HUES6 (cell line): ENCODE data around the gene ABO.
"Not testable (repeated sequence)": the region's sequence is repeated elsewhere in the genome, so short reads cannot be mapped to it uniquely, and the experiment has no call there.

ENCODE experiments used
- H3K27ac ChIP-seq: 2 replicates; pipeline ENCODE4 v1.7.0; 2013; ENCODE audit warnings: low read depth, mild to moderate bottlenecking, low read length, inconsistent platforms
- H3K27me3 ChIP-seq: 2 replicates; pipeline ENCODE4 v1.6.1; 2013; ENCODE audit warnings: low read length; ENCODE audit not compliant: control insufficient read depth, insufficient read depth
- H3K36me3 ChIP-seq: 2 replicates; pipeline ENCODE4 v1.6.1; 2013; ENCODE audit warnings: low read length; ENCODE audit not compliant: control insufficient read depth, insufficient read depth
- H3K4me1 ChIP-seq: 2 replicates; pipeline ENCODE4 v1.6.1; 2013; ENCODE audit warnings: low read length; ENCODE audit not compliant: control insufficient read depth, insufficient read depth
- H3K4me3 ChIP-seq: 2 replicates; pipeline ENCODE4 v1.5.1; 2013; ENCODE audit warnings: low read depth, low read length
- H3K9ac ChIP-seq: one replicate; pipeline ENCODE4 v1.6.1; 2013; ENCODE audit warnings: mild to moderate bottlenecking, low read length
- H3K9me3 ChIP-seq: 2 replicates; pipeline ENCODE4 v1.6.1; 2013; ENCODE audit warnings: low read depth, low read length; ENCODE audit not compliant: control insufficient read depth, insufficient read depth

ABO gene

DNA sequence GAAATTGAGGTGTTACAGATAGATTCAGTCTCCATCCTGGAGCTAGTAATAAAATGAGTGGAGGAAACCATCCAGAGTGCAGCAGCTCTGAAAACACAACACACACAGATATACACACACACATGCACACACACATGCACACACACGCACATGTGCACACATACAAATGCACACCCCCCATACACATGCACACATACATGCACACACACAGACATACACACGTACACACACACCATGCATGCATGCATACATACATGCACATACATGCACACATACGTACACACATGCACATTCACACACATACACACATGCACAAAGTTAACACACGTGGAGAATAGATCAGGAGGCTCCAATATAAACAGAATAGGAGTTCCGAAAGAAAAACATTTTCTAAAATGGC lies 44.9 kb downstream of the ABO start:
- Histone ChIP-seq H3K9me3 (no peaks in the 10 kb centered on the region; the same call in 1 of the 2 replicates), H3K4me3 (no peak overlapping the region), H3K36me3 (no peaks in the 10 kb centered on the region), H3K27me3 (no peaks in the 10 kb centered on the region), H3K4me1 (no peaks in the 10 kb centered on the region), H3K9ac (no peak overlapping the region), H3K27ac (no peak overlapping the region)

DNA sequence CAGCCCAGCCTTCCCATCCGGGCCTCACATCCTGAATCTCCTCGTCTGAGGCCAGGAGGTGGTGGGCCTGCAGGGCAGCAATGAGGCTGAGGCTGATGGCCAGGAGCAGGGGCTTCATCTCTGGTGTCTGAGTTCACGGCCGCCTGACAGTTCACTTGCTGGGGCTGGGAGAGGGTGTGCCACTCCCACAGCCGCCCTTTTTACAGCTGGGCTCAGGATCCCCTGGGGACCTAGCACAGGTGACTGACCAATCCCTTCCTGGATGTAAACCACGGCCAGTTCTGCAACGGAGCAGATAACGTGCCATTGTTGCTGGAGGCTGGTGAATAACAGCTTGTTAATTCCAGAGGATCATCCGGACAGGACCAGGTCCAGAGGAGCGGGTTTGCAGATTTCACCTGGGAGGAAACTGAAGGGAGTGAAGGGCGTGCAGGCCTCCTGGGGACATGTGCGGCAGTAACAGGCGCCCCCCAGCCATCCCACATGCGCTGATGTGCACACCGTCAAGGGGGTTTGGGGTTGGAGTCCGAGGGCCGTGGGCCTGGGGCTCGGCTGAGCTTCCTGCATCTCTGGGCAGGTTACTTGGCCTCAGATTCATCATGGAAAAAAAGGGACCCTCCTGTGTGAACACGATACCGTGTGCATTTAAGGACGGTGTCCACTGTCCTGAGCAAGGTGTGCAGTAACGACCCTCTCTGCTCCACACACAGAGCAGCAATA lies 46.4 kb downstream of the ABO start:
- H3K27me3 ChIP-seq, H3K36me3 ChIP-seq, H3K27ac ChIP-seq, H3K9me3 ChIP-seq, H3K4me1 ChIP-seq, H3K4me3 ChIP-seq, H3K9ac ChIP-seq: not testable (repeated sequence)

DNA sequence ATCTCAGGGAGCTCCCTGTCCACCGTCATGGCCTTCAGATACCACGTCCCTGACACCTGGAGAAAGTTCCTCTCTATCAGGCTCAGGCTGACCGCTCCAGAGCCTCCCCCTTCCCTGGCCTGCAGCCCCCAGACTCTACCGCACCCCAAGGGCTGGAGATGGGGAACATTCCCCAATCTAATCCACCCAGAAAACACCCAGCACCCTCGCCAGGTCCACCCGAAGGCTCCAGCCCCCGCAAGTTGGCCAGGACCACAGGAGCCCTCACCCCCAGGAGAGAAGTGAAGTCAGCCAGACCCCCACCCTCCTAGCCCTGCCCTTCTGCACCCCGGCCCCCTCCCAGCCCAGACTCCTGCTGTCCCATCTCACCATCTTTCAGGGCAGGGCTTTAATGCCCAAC lies 47.0 kb downstream of the ABO start:
- H3K9me3 ChIP-seq, H3K4me3 ChIP-seq: not testable (repeated sequence)

DNA sequence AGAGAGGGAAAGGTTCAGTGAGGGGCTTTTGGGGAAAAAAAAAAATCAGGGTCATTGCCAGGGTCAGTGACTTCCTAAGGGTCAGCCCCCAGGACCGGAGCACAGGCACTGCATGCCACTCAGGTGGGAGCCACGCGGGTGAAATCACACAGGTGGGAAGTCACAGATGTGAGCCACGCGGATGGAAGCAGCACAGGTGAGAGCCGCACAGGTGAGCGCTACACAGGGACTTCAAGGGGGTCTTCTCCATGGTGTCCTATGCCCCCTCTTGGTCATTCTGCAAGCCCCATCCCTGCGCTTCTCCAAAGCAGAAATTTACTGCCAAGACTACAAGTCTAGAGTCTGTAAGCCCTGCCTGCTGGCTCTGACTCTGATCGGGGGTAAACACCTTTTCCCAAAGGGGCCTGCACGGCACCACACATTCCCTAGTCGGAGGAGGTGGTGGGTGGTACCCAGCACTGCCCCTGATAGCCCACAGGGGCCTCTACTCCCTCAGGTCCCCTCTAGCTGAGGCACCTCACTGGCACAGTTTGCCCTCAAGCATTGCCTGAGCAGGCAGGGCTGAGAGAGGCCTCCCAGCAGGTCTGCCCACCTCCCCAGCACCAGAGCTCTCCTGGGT lies 47.6 kb downstream of the ABO start:
- Histone ChIP-seq H3K27ac (no peak overlapping the region), H3K4me3 (no peak overlapping the region), H3K4me1 (peaks cover 5% of the 10 kb centered on the region; the same call in 1 of the 2 replicates), H3K9ac (no peak overlapping the region), H3K9me3 (no peaks in the 10 kb centered on the region; the same call in 1 of the 2 replicates), H3K36me3 (no peaks in the 10 kb centered on the region), H3K27me3 (no peaks in the 10 kb centered on the region)

More for the DNA sequence above, 47.0 kb downstream of the ABO start:
- not testable (repeated sequence) for H3K9ac ChIP-seq, H3K27ac ChIP-seq, H3K27me3 ChIP-seq, H3K4me1 ChIP-seq, H3K36me3 ChIP-seq

DNA sequence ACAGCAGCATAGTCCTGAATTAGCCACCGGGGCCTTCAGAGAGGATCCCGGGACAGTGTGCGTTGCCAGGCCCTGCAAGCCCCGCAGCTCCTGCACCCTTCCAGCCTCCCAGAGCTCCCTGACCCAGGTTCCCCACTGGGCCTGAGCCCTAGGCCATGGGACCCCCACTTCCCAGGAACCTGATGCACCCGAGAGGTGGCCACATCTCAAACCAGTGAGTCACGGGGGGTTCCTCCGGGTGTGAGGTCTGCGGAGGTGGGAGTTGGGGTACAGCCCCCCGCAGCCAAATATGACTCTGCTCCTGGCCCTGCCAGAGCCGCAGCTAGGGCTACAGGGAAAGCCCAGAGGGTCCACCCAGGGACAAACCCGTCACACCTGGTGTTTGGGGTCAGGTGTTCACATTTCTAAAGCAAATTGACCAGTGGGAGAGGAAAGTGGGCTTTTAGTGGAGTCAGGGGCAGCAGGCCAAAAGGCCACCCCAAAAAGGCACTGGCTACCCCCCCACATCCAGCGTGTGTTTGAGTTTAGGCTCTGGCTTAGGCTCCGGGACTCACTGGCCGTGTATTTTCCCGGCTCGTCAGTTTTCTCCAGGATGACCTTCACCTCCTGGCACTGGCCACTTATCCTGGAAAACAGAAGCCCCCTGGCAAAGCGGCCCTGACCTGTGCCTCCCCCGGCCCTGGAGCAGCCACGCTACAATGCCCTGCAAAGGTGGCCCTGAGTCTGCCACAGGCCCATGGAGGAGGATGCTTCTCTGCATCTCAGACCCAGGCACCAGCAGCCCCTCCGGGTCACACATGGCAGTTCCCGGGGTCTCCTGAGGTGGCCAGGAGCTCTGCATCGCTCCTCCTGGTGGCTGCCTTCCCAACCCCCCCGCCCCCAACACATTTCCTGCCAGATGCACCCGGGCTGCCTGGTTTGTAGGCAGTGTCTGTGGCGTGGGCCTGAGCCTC lies 48.5 kb downstream of the ABO start:
- no peaks in the 10 kb centered on the region; the same call in 1 of the 2 replicates for H3K9me3 ChIP-seq
- no peak overlapping the region for H3K9ac ChIP-seq
- H3K4me1 ChIP-seq, result peaks cover 5% of the 10 kb centered on the region; the same call in 1 of the 2 replicates
- no peak overlapping the region for H3K4me3 ChIP-seq
- no peaks in the 10 kb centered on the region for H3K36me3 ChIP-seq
- no peaks in the 10 kb centered on the region for H3K27me3 ChIP-seq
- no peak overlapping the region for H3K27ac ChIP-seq

DNA sequence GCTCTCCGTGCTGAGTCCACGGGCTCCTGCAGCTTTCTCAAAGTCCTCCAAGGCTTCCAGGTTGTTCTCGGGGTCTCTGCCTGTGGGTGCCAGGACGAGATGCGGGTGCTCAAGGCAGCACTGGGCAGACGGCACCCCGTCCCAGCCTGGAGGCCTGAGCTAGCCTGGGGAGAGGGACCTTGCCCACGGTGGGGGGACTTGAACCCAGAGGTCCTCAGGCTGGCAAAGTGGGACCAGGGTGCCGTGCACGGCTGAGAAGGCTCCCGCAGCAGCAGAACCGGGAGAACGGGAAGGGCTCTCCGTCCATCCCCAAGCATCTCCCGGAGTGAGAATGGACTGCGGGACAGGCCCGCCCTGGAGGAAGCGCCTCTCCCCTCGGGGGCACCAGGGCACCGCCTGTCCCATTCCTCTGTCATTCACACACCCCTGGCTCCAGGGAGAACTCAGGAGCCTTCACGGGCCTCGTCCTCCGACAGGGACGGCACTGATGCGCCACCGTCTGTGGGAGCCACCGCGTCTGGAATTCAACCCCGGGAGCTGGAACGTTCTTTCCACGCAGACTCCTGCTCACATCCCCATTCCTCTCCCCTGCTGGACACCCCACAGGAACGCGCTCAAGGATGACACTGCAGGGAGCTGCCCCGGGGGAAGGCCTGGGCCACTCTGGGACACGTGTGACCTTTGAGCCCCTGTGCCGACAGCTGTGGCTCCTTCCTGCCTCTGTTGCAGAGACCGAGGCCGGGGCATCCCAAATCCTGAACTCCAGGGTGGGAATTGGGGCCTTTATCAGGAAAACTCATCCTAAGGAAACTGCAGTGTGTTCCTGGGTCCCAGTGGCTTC lies 49.6 kb downstream of the ABO start:
- Histone ChIP-seq H3K36me3 (no peaks in the 10 kb centered on the region), H3K4me3 (no peak overlapping the region), H3K27me3 (no peaks in the 10 kb centered on the region; the same call in 1 of the 2 replicates), H3K9me3 (no peaks in the 10 kb centered on the region; the same call in 1 of the 2 replicates), H3K4me1 (peaks cover 5% of the 10 kb centered on the region; the same call in 1 of the 2 replicates), H3K9ac (no peak overlapping the region), H3K27ac (no peak overlapping the region)

DNA sequence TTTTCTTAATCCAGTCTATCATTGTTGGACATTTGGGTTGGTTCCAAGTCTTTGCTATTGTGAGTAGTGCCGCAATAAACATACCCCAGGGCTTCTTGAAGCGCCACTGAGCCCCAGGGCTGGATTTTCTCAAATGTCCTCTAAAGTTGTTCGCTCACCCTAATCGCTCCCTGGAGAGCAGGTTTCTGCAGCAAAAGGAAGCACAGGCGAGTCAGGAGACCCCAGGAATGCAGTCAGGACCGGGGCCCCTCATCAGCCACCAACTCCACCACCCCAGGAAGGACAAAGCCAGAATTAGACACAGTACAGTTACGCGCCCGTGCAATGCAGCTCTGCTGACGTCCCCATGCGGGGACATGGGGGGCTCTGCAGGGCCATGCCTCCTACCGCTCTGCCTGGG lies 50.2 kb downstream of the ABO start:
- Histone ChIP-seq H3K9ac (no peak overlapping the region), H3K36me3 (no peaks in the 10 kb centered on the region), H3K9me3 (no peaks in the 10 kb centered on the region), H3K4me3 (no peak overlapping the region), H3K27ac (no peak overlapping the region), H3K27me3 (peaks cover 2% of the 10 kb centered on the region), H3K4me1 (peaks cover 5% of the 10 kb centered on the region; the same call in 1 of the 2 replicates)

DNA sequence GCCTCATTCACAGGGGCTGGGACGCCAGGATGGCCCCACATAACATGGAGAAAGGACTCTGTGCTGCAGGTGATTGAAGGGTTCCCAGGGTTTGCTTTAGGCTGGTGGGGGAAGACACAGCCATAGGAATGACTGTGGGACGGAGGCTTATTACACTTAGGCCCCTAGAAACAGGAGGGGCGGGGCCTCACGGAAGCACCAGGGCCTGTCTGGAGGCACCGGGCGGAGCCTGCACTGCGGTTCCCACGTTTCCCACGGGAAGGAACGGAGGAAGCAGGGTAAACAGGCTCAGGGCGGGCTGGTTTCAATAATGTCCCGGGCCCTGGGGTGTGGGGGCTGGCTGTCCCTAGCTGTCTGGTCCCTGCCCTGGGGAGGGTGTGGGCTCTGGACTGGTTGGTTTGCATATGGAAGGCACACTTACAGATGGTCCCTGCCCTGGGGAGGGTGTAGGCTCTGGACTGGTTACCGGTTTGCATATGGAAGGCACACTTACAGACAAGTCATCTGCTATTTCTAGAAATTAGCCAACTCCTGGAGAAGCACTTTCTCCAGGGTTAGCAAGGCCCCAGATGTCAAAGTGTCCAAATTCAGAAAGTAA lies 51.7 kb downstream of the ABO start:
- not testable (repeated sequence) for H3K9me3 ChIP-seq, H3K9ac ChIP-seq, H3K36me3 ChIP-seq, H3K4me1 ChIP-seq, H3K4me3 ChIP-seq, H3K27ac ChIP-seq
- H3K27me3 ChIP-seq, result peaks cover 13% of the 10 kb centered on the region

DNA sequence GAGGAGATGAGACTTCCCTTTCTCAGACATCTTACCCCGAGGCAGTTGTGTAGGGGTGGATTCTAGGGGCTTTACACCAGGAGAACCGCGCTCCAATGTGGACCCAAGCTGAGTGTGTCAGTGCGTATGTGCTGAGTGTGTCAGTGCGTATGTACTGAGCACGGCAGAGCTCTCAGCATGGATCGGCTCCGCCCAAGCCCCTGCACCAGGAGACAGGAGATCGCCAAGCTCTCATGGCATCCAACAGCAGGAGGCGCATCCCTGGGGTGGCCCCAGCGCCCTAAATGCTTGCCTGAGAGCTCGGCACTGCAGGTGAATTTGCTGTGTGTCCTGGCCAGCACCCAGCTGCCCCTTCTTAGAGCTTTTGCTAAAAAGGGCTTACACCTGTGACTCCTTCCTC lies 53.0 kb downstream of the ABO start:
- H3K4me3 ChIP-seq, H3K36me3 ChIP-seq, H3K9ac ChIP-seq, H3K27ac ChIP-seq, H3K4me1 ChIP-seq, H3K9me3 ChIP-seq: not testable (repeated sequence)
- peaks cover 18% of the 10 kb centered on the region for H3K27me3 ChIP-seq

DNA sequence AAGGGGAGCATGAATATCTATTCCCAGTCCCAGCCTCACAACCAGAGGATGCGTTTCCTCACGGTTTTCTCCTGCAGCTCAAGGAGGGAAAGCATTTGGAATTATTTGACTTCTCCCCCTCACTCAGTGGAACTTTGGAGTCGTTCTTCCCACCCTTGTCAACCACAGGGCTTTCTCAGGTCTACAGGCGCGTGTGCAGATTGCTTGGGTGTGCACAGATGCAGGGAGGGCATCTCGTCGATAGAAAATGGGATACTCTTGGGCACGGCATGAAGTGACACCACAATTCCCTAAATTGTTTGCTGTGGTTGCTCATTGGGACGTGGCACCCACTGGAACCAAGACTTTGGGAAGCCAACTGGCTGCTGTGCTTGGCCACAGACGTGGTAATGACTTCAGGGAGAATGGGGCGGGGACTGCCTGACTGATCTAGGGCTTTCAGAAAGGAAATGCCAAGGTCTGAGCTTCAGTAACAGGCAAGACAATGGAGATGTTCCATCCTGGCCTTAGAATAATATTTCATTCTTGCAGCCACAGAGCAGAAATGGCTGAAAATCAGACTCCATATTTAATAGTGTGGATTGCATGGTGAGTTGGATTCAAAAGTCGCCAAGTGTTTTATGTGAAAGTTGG lies 53.7 kb downstream of the ABO start:
- Histone ChIP-seq H3K4me3 (no peak overlapping the region), H3K4me1 (peaks cover 5% of the 10 kb centered on the region; the same call in 1 of the 2 replicates), H3K36me3 (no peaks in the 10 kb centered on the region), H3K27ac (no peak overlapping the region), H3K27me3 (peaks cover 18% of the 10 kb centered on the region), H3K9me3 (no peaks in the 10 kb centered on the region), H3K9ac (no peak overlapping the region)
